Measurements from ENCODE around the gene POLK.

The POLK gene

GRCh38 chr5:75612901-75613300 lies 101.2 kb downstream of the POLK start:
- no peak for TF ChIP-seq CTCF (conservative IDR thresholded peaks at IDR 0.05; ENCODE audit: low read depth, low read length)
- no peak for DNase-seq (ENCODE audit: low read depth)
- no peak overlapping the region for H3K4me3 ChIP-seq (ENCODE audit: low read length)

- no peak overlapping the region for H3K4me3 ChIP-seq (ENCODE audit: low read length)
- no peak for TF ChIP-seq CTCF (conservative IDR thresholded peaks at IDR 0.05; ENCODE audit: low read depth, low read length)
- DNase-seq (ENCODE audit: low read depth) = no peak
Observed at GRCh38 chr5:75614176-75614575, 102.5 kb downstream of the POLK start.

GRCh38 chr5:75616371-75616881 lies 104.7 kb downstream of the POLK start:
- H3K4me3 ChIP-seq (ENCODE audit: low read length) = no peak overlapping the region
- no peak for DNase-seq (ENCODE audit: low read depth)
- TF ChIP-seq CTCF (conservative IDR thresholded peaks at IDR 0.05; ENCODE audit: low read depth, low read length) = no peak

GRCh38 chr5:75616971-75617621 lies 105.4 kb downstream of the POLK start:
- TF ChIP-seq CTCF (conservative IDR thresholded peaks at IDR 0.05; ENCODE audit: low read depth, low read length) = no peak
- H3K4me3 ChIP-seq (ENCODE audit: low read length) = no peak overlapping the region
- no peak for DNase-seq (ENCODE audit: low read depth)

- no peak overlapping the region for H3K4me3 ChIP-seq (ENCODE audit: low read length)
- TF ChIP-seq CTCF (conservative IDR thresholded peaks at IDR 0.05; ENCODE audit: low read depth, low read length) = no peak
- DNase-seq (ENCODE audit: low read depth) = no peak
Observed at GRCh38 chr5:75617736-75618352, 106.2 kb downstream of the POLK start.

GRCh38 chr5:75620184-75620959 lies 108.7 kb downstream of the POLK start:
- TF ChIP-seq CTCF (conservative IDR thresholded peaks at IDR 0.05; ENCODE audit: low read depth, low read length) = no peak
- H3K4me3 ChIP-seq (ENCODE audit: low read length) = no peak overlapping the region
- DNase-seq (ENCODE audit: low read depth) = no peak
